Measurements from ENCODE around the gene ABCA7. TPM values are rescaled to one million over a fixed set of nuclear protein-coding genes. Genes with fewer than 3 reads are reported as not detected.

ABCA7 gene
- total and polyA plus RNA-seq, 2 donors = 23.4 to 315 TPM

DNA sequence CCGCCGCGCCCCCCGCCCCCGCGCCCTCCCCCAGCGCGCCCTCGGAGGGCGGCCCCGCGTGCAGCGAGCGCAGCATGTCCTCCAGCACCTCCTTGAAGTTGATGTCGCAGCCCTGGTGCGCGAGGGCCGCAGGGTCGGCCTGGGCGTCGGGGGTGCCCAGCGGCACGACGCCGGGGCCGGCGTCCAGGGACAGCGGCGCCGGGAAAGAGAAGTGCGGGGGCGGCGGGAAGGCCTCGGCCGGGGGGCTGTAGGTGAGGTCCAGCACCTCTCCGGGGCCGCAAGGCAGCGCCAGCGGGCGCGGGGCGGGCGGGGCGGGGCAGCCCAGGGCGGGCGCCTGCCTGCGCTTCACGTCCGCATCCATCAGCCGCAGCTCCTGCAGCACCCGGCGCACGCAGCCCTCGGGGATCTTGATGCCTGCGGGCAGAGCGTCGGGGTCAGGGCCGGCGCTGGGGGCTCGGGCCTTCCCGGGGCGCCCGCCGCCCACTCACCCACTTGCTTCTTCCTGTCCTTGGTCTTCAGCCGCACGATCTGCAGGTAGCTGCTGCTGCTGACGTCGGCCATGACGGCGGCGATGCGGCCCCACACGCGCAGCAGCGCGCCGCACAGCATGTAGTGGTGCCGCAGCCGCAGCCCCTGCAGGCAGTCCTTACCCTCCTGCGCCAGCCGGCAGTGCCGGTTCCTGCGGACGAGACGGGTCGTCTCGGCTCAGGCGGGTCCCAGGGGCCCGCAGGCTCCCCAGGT, 68.6 kb downstream of the ABCA7 start:
- Histone ChIP-seq H3K27ac (ENCODE audit: low read depth in 1 of 2, low read length in 1 of 2) (no peak overlapping the region), H3K36me3 (ENCODE audit: control insufficient read depth in 2 of 2, insufficient read depth in 2 of 2, low read length in 1 of 2) (peaks cover 47 to 68% of the 10 kb centered on the region in 2 donors), H3K4me1 (ENCODE audit: control insufficient read depth in 2 of 2, insufficient read depth in 2 of 2, low read length in 2 of 2) (peaks cover 7 to 17% of the 10 kb centered on the region in 2 donors), H3K27me3 (ENCODE audit: control insufficient read depth in 2 of 2, insufficient read depth in 1 of 2, low read length in 1 of 2) (peaks cover 0 to 4% of the 10 kb centered on the region in 2 donors), H3K9me3 (ENCODE audit: control insufficient read depth in 2 of 2, insufficient read depth in 1 of 2, low read length in 1 of 2) (no peaks in the 10 kb centered on the region), H3K4me3 (ENCODE audit: low read length in 2 of 2) (no peak overlapping the region)
- WGBS = 98% methylated on average over 89 of the region's 89 CpGs
- DNase-seq (ENCODE audit: low read depth in 6 of 9, low spot score in 9 of 9) = no peak

DNA sequence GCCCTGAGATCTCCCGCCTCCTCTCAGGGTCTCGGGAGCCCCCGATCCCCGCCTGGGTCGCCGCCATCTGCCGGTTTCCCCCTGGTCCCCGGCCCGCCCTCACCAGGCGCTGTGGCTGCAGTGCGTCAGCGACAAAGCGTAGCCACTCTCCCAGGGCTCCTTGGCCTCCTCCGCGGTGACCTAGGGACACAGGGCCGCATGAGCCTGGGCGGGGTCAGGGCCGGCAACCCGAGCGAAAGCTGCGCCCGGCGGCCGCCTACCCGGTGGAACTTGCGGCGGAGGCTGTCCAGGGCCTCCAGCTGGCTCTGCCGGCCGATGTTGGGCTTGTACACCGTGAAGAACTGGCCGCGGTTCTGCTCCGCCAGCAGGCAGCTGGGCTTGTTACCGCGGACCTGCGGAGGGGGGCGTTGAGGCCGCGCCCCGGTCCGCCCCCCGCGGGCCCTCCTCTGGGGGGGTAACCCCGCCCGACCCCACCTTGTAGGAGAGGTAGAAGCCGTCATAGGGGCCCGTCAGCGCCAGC, 69.2 kb downstream of the ABCA7 start:
- Histone ChIP-seq H3K4me1 (ENCODE audit: control insufficient read depth in 2 of 2, insufficient read depth in 2 of 2, low read length in 2 of 2) (peaks cover 9 to 20% of the 10 kb centered on the region in 2 donors), H3K4me3 (ENCODE audit: low read length in 2 of 2) (no peak overlapping the region), H3K36me3 (ENCODE audit: control insufficient read depth in 2 of 2, insufficient read depth in 2 of 2, low read length in 1 of 2) (peaks cover 54 to 74% of the 10 kb centered on the region in 2 donors), H3K27me3 (ENCODE audit: control insufficient read depth in 2 of 2, insufficient read depth in 1 of 2, low read length in 1 of 2) (peaks cover 0 to 4% of the 10 kb centered on the region in 2 donors), H3K27ac (ENCODE audit: low read depth in 1 of 2, low read length in 1 of 2) (no peak overlapping the region), H3K9me3 (ENCODE audit: control insufficient read depth in 2 of 2, insufficient read depth in 1 of 2, low read length in 1 of 2) (no peaks in the 10 kb centered on the region)
- 97% methylated on average over 48 of the region's 48 CpGs for WGBS
- no peak for DNase-seq (ENCODE audit: low read depth in 6 of 9, low spot score in 9 of 9)

DNA sequence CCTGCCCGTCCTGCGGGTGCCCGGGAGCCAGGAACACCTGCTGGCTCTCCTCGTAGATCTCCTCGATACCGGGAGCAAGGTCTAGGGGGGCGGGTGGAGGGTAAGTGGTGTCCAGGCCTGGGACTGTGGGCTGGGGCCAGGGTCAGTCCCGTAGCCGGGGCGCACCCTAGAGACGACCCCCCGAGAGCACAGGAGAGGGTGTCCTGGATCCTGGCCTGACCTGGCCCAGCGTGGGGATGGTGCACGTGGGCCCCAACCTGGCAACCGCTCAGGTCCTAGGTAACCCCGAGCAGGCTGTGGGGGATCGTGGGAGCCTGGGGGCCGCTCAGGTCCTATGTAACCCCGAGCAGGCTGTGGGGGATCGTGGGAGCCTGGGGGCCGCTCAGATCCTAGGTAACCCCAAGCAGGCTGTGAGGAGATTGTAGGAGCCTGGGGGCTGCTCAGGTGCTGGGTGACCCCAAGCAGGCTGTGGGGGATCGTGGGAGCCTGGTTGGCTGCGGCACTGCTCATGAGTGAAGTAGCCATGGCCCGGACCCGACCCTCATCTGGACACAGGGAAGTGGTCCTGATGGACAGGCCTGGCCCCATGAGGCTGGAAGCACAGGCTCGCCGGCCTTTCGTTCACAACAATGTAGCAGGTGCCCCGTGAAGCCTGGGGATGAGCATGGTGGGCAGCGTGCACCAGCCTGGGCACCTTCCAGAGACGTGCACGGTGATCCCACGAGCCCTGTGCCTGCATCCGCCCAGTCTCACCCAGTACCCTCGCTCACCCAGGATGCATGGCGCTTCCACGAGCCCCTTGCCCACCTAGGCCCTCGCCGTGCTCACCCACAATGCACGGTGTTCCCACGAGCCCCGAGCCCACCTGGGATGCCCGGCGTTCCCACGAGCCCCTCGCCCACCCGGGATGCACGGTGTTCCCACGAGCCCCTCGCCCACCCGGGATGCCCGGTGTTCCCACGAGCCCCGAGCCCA, 70.1 kb downstream of the ABCA7 start:
- DNase-seq (ENCODE audit: low read depth in 6 of 9, low spot score in 9 of 9) = no peak
- peaks cover 54 to 78% of the 10 kb centered on the region in 2 donors for H3K36me3 ChIP-seq (ENCODE audit: control insufficient read depth in 2 of 2, insufficient read depth in 2 of 2, low read length in 1 of 2)
- no peaks in the 10 kb centered on the region for H3K9me3 ChIP-seq (ENCODE audit: control insufficient read depth in 2 of 2, insufficient read depth in 1 of 2, low read length in 1 of 2)
- H3K4me3 ChIP-seq (ENCODE audit: low read length in 2 of 2) = no peak overlapping the region
- peaks cover 0 to 1% of the 10 kb centered on the region in 2 donors for H3K27me3 ChIP-seq (ENCODE audit: control insufficient read depth in 2 of 2, insufficient read depth in 1 of 2, low read length in 1 of 2)
- peaks cover 9 to 17% of the 10 kb centered on the region in 2 donors for H3K4me1 ChIP-seq (ENCODE audit: control insufficient read depth in 2 of 2, insufficient read depth in 2 of 2, low read length in 2 of 2)
- no peak overlapping the region for H3K27ac ChIP-seq (ENCODE audit: low read depth in 1 of 2, low read length in 1 of 2)
- 98% methylated on average over 54 of the region's 54 CpGs for WGBS

DNA sequence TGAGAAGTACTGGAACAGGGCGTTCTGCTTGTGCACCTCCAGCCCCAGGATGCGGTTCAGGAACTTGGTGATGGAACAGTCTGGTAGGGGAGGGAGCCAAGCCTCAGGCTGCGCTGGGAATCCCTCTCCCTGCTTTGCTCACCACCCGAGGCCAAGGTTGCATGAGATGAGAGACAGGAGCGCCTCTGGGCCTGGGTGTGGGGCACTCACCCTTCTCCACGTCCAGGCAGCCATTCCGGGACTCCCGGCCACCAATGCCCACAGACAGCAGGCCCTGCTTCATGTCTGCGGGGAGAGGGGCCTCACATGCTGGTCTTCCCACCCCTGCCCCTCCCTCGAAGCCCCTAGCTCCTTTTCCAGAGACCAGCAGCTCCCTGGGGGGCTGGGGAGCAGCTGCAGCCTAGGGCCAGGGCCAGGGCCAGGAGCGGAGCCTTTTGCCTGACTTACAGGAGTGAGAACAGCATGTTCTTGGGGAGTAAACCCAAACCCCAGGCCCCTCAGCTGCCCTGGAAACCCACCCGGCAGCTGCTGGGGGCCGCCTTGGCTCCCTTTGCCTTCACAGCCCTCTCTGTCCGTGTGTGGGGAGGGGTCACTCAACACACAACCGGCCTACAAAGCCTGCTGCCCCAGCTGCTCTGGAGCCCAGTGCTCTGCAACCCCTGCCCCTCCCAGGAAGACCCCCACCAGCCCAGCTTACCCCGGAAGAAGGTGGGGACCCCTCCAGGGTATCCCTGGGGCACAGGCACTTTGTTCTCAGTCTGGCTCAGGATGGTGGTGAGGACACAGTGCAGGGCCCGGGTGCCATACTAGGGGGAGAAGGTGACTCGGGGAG, 71.1 kb downstream of the ABCA7 start:
- WGBS = 98% methylated on average over 18 of the region's 18 CpGs
- Histone ChIP-seq H3K4me3 (ENCODE audit: low read length in 2 of 2) (no peak overlapping the region), H3K27me3 (ENCODE audit: control insufficient read depth in 2 of 2, insufficient read depth in 1 of 2, low read length in 1 of 2) (no peaks in the 10 kb centered on the region), H3K27ac (ENCODE audit: low read depth in 1 of 2, low read length in 1 of 2) (no peak overlapping the region), H3K9me3 (ENCODE audit: control insufficient read depth in 2 of 2, insufficient read depth in 1 of 2, low read length in 1 of 2) (no peaks in the 10 kb centered on the region), H3K4me1 (ENCODE audit: control insufficient read depth in 2 of 2, insufficient read depth in 2 of 2, low read length in 2 of 2) (peaks cover 3 to 11% of the 10 kb centered on the region in 2 donors), H3K36me3 (ENCODE audit: control insufficient read depth in 2 of 2, insufficient read depth in 2 of 2, low read length in 1 of 2) (peaks cover 56 to 85% of the 10 kb centered on the region in 2 donors)
- DNase-seq (ENCODE audit: low read depth in 6 of 9, low spot score in 9 of 9) = no peak

DNA sequence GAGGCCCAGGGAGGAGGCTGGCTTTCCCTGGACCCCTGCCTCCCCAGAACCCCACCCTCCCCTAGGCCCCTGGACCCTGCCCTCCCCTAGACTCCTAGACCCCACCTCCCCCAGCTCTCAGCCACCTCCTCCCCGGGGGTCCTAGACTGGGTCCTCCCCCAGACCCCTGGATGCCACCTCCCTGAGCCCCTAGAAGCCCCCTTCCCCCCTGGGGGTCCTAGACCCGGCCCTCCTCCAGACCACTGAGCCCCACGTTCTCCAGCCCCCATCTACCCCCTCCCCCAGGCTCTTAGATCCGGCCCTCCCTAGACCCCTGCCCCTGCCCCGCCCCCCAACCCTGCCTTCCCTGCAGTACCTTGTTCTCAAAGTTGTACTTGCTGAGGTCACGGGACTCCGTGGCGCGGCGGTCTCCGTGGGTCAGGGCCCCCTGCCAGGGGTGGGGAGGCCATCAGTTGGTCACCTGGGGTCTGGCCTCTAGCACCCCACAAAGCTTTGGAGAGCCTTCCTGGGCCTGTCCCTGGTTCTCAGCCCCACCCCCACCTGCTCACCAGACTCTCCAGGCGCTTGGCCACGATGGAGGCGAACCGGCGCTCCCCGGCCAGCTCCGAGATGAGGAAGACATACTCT, 71.8 kb downstream of the ABCA7 start:
- no peaks in the 10 kb centered on the region for H3K27me3 ChIP-seq (ENCODE audit: control insufficient read depth in 2 of 2, insufficient read depth in 1 of 2, low read length in 1 of 2)
- no peak overlapping the region for H3K4me3 ChIP-seq (ENCODE audit: low read length in 2 of 2)
- peaks cover 3 to 11% of the 10 kb centered on the region in 2 donors for H3K4me1 ChIP-seq (ENCODE audit: control insufficient read depth in 2 of 2, insufficient read depth in 2 of 2, low read length in 2 of 2)
- no peak for DNase-seq (ENCODE audit: low read depth in 6 of 9, low spot score in 9 of 9)
- WGBS = 98% methylated on average over 18 of the region's 18 CpGs
- no peaks in the 10 kb centered on the region for H3K9me3 ChIP-seq (ENCODE audit: control insufficient read depth in 2 of 2, insufficient read depth in 1 of 2, low read length in 1 of 2)
- peaks cover 55 to 85% of the 10 kb centered on the region in 2 donors for H3K36me3 ChIP-seq (ENCODE audit: control insufficient read depth in 2 of 2, insufficient read depth in 2 of 2, low read length in 1 of 2)
- no peak overlapping the region for H3K27ac ChIP-seq (ENCODE audit: low read depth in 1 of 2, low read length in 1 of 2)

DNA sequence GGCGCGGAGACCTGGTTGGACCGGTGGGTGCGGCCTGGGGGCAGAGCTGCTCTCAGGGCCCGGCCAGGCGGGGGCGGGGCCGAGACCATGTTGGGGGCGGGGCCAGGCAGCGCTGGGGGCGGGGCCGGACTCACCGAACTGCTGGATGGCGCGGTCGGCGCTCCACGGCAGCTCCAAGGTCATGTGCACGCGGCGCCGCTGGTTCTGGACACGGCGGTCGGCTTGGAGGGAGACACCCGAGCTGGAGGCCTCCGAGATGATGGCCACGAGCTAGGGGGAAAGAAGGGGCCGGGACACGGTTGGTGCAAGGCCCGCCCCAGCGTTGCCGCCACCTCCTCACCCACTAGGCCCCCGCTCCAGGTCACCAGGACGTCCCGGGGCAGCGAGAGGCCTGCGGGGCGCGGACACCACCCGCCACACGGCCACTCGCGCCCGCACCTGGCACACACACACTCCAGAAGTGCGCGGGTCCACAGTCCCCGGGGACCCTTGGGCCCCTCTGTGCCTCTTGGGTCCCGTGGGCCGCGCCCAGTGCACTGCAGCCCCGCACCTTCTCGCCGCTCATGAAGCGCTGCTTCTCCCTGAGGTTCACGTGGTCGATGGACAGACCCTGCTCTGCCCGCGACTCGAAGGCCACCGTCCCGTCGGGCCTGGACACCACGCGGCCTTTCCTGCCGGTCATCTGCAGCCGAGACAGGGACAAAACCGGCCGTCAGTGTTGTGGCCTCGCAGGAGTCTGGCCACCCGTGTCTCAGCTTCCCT, 72.5 kb downstream of the ABCA7 start:
- Histone ChIP-seq H3K4me3 (ENCODE audit: low read length in 2 of 2) (no peak overlapping the region), H3K27me3 (ENCODE audit: control insufficient read depth in 2 of 2, insufficient read depth in 1 of 2, low read length in 1 of 2) (no peaks in the 10 kb centered on the region), H3K36me3 (ENCODE audit: control insufficient read depth in 2 of 2, insufficient read depth in 2 of 2, low read length in 1 of 2) (peaks cover 55 to 85% of the 10 kb centered on the region in 2 donors), H3K4me1 (ENCODE audit: control insufficient read depth in 2 of 2, insufficient read depth in 2 of 2, low read length in 2 of 2) (peaks cover 3 to 11% of the 10 kb centered on the region in 2 donors), H3K27ac (ENCODE audit: low read depth in 1 of 2, low read length in 1 of 2) (no peak overlapping the region), H3K9me3 (ENCODE audit: control insufficient read depth in 2 of 2, insufficient read depth in 1 of 2, low read length in 1 of 2) (no peaks in the 10 kb centered on the region)
- WGBS = 94% methylated on average over 71 of the region's 71 CpGs
- DNase-seq (ENCODE audit: low read depth in 6 of 9, low spot score in 9 of 9) = no peak

DNA sequence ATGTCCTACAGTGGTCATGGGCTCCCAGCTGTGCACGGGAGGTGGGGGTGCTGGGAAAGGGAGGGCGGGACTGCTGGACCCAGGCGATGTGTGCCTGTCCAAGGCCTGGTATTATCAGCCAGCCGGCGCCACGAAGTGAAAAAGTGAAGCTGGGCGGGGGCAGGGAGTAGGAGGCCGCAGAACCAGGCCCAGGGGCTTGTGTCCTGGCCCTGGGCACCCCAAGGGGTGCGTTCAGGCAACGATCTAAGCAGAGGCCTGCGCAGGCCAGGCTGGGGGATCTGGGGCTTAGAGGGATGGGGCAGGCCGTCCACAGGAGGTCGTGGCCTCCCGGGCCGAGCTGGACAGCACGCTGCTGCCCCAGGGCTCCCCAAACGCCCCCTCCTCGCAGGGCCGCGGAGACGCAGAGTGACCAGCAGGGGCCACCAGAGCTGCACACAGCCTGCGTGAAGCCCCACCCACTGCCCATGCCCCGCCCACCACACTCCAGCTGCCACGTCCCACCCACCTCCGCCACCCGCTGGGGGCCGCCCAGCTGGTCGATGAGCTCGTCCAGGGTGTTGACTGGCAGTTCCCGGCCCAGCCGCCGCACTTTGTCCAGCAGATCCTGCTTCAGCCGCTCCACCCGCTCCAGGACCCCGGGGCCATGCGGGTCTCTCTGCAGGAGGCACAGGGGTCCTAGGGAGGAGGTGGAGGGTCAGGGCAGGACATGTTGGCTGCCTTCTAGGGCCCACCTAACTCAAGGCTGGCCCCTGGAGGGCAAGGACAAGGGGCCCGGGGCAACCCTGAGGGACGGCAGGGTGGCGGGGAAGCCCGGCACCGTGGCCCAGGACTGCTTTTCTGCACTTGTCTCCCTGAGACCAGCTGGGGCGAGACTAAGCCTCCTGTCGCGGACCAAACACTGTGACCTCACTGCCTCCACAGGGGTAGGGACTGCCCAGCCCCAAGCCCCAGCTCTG, 73.4 kb downstream of the ABCA7 start:
- Histone ChIP-seq H3K36me3 (ENCODE audit: control insufficient read depth in 2 of 2, insufficient read depth in 2 of 2, low read length in 1 of 2) (peaks cover 62 to 85% of the 10 kb centered on the region in 2 donors), H3K27ac (ENCODE audit: low read depth in 1 of 2, low read length in 1 of 2) (no peak overlapping the region), H3K9me3 (ENCODE audit: control insufficient read depth in 2 of 2, insufficient read depth in 1 of 2, low read length in 1 of 2) (no peaks in the 10 kb centered on the region), H3K4me1 (ENCODE audit: control insufficient read depth in 2 of 2, insufficient read depth in 2 of 2, low read length in 2 of 2) (peaks cover 3 to 11% of the 10 kb centered on the region in 2 donors), H3K27me3 (ENCODE audit: control insufficient read depth in 2 of 2, insufficient read depth in 1 of 2, low read length in 1 of 2) (no peaks in the 10 kb centered on the region), H3K4me3 (ENCODE audit: low read length in 2 of 2) (peak overlapping the region in 1 of 2 donors; percentile 31)
- WGBS = 46% methylated on average over 44 of the region's 44 CpGs
- peak; percentile 58 to 87 (median 79) for DNase-seq (ENCODE audit: low read depth in 6 of 9, low spot score in 9 of 9)
